ENCODE measurements around the gene ZNF668.
"Not testable (repeated sequence)": the region's sequence is repeated elsewhere in the genome, so short reads cannot be mapped to it uniquely, and the experiment has no call there.

Gene ZNF668

GRCh38 chr16:31055613-31056012 is 18.4 kb downstream of the ZNF668 start:
- no peak for DNase-seq (ENCODE audit: low spot score)

DNA sequence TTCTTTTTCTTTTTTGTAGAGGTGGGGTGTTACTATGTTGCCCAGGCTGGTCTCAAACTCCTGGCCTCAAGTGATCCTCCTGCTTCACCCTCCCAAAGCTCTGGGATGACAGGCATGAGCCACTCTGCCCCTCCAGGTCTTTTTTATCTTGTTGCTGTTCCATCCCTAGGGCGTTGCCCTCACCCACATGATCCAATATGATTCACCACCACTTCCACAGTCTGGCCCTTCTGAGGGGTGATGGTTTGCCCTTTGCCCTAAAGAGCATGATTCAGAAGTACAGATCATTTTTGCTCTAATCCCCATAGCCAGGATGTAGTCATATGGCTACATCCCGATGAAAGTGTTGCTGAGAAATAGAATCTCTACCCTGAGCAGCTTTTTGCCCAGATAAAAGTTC is 21.9 kb downstream of the ZNF668 start:
- DNase-seq (ENCODE audit: low spot score): no peak

GRCh38 chr16:31050280-31051030 is 23.6 kb downstream of the ZNF668 start:
- no peak for DNase-seq (ENCODE audit: low spot score)

DNA sequence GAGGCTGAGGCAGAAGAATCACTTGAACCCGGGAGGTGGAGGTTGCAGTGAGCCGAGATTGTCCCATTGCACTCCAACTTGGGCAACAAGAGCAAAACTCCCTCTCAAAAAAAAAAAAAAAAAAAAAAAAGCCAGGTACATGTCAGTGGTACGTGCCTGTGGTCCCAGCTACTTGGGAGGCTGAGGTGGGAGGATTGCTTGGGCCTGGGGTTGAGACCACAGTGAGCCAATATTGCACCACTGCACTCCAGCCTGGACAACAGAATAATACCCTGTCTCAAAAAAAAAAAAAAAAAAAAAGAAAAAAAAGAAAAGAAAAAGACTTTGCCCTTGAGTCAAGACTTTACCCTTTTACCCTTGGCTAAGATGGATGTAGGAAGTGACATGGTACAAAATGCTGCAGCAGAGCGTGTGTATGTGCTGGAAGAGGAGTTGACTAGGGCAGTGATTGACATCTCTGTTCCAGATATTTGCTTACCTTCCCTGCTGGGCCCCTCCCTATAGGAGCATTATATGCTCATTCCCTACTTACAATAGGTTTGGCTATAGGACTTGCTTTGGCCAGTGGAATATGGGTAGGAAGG is 30.1 kb downstream of the ZNF668 start:
- no peak for DNase-seq (ENCODE audit: low spot score)

GRCh38 chr16:31043352-31043751 is 30.7 kb downstream of the ZNF668 start:
- DNase-seq (ENCODE audit: low spot score): no peak

DNA sequence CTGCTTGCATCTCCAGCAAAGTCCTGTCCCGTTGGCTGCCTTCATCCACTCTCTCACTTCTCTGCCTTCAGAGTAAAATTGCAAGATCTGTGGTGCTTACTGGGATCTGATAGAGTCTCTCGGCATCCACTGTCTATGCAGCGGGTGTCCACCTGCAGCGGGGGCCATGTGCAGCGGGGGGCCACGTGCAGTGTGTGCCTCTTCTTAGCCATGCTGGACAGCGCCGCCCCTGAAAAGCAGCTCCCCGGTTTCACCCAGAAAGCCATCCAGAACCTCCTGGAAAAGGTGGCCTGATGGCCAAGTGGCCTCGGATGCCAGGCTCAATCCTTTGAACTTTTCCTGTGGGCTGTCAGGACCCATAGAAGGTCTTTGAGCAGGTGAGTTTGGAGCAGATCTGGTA is 31.2 kb downstream of the ZNF668 start:
- DNase-seq (ENCODE audit: low spot score): no peak

- no peak for DNase-seq (ENCODE audit: low spot score)
Observed at GRCh38 chr16:31038993-31039392, 35.0 kb downstream of the ZNF668 start.

GRCh38 chr16:31036691-31037090 is 37.3 kb downstream of the ZNF668 start:
- no peak for DNase-seq (ENCODE audit: low spot score)

DNA sequence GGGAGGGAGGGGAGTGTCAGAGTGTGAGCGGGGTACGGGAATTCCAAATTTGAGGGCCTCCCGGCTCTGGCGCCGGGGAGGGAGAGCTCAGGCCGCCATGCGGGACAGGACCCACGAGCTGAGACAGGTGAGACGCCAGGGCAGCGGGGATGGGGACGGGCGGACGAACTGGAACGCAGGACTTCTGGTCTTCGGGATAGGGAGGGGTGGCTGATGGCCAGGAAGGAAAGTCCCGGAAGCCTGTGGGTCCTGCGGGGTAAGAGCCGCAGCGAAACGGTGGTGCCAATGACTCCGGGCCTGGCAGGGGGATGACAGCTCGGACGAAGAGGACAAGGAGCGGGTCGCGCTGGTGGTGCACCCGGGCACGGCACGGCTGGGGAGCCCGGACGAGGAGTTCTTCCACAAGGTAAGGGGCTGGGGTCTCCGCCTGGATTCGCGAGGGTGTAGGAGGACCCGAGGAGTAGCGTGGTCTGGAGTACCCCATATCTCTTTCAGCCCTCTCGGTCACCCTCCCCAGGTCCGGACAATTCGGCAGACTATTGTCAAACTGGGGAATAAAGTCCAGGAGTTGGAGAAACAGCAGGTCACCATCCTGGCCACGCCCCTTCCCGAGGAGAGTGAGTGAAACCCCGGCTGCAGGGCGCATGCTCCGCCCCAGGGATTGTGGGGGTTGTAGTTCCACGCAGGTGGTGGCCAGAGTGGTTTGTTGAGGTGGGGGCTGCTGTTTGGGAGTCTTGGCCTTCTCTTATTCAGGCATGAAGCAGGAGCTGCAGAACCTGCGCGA is 40.1 kb downstream of the ZNF668 start:
- peak; percentile 88 for DNase-seq (ENCODE audit: low spot score)

GRCh38 chr16:31032736-31033708 is 41.0 kb downstream of the ZNF668 start, which contains the start of gene STX4:
STX4 (plus strand) TSS chr16:31033558; CDS start chr16:31033806, 248 bp downstream.
- peak; percentile 98 for DNase-seq (ENCODE audit: low spot score)

DNA sequence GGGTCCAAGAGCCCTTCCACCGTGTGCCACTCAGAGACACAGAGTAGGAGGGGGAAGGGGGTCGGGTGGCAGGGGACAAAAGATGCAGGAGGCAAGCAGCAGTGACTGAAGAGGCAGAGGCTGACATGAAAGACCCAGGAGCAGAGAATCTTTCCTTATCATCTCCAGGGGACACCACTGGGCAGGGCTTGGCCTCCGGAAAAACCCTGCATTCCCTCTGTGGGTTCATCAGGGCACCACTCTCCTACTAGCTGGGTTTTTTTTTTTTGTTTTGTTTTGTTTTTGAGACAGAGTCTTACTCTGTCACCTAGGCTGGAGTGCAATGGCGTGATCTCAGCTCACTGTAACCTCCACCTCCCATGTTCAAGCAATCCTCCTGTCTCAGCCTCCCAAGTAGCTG is 42.8 kb downstream of the ZNF668 start:
- no peak for DNase-seq (ENCODE audit: low spot score)

- DNase-seq (ENCODE audit: low spot score): no peak
Observed at GRCh38 chr16:31029272-31029671, 44.8 kb downstream of the ZNF668 start.

DNA sequence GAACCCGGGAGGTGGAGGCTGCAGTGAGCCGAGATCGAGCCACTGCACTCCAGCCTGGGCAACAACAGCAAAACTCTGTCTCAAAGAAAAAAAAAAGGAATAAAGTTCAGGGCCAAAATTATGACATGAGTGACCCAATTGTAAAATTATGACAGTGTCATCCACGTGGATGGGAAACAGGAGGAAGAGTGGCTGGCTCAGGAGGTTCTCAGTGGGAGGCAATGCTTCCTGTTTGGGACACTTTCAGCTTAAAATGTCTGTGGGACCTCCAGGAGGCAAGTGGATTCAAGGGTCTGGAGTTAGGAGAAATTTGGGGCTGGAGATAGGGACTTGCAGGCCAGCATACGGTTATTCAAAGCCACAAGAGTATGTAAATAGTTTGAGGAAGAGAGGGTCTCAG is 48.7 kb downstream of the ZNF668 start:
- DNase-seq (ENCODE audit: low spot score): no peak

DNA sequence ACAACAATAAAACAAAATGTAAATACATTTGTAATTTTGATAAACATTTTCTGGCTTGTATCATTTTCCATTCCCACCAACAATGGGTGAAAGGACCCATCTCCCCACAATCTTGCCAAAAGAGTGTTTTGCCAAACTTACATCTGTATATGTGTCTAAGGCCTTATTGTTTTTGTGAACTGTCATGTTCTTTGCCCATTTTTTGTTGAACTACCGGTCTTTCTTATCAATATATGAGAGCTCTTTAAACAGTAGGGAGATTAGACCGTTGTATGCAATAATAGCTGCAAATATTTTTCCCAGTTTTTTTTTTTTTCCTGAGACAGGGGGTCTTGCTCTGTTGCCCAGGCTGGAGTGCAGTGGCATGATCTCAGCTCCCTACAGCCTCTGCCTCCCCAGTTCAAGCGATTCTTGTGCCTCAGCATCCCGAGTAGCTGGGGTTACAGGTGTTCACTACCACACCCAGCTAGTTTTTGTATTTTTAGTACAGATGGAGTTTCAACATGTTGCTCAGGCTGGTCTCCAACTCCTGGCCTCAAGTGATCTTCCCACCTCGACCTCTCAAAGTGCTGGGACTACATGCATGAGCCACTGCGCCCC is 50.3 kb downstream of the ZNF668 start:
- DNase-seq (ENCODE audit: low spot score): no peak

DNA sequence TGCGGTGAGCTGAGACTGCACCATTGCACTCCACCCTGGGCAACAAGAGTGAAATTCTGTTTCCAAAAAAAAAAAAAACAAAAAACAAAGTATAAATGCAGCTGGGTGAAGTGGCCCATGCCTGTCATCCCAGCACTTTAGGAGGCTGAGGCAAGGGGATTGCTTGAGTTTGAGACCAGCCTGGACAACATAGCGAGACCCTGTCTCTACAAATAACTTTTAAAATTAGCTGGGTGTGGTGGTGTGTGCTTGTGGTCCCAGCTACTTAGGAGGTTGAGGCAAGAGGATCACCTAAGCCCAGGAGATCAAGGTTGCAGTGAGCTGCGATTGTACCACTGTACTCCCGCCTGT is 50.8 kb downstream of the ZNF668 start:
- DNase-seq (ENCODE audit: low spot score): no peak

GRCh38 chr16:31022544-31023251 is 51.3 kb downstream of the ZNF668 start:
- DNase-seq (ENCODE audit: low spot score): no peak

DNA sequence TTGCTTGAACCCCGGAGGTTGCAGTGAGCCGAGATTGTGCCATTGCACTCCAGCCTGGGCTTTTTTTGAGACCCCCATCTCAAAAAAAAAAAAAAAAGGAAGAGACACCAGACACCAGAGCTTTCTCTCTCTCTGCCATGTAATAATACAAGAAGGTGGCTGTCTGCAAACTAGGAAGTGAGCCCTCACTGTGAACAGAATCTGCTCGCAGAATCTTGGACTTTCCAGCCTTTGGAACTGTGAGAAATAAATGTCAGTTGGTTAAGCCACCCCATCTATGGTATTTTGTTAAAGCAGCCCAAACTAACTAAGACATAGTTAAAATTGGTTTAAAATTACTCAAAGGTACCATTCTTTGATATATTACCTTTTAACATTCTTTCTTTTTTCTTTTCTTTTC is 53.5 kb downstream of the ZNF668 start:
- no peak for DNase-seq (ENCODE audit: low spot score)

DNA sequence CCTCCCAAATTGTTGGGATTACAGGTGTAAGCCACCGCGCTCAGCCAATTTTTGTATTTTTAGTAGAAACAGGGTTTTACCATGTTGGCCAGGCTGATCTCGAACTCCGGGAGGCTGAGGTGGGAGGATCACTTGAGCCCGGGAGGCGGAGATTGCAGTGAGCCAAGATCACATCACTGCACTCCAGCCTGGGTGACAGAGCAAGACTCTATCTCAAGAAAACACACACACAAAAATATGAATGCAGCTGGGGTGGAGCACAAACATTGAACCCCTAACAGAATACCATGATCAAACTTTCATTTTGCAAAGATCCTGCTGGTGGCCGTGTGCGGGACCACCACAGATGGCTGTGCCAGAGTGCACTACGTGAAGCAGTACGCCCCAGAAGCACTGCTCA is 56.3 kb downstream of the ZNF668 start:
- not testable (repeated sequence) for DNase-seq (ENCODE audit: low spot score)

DNA sequence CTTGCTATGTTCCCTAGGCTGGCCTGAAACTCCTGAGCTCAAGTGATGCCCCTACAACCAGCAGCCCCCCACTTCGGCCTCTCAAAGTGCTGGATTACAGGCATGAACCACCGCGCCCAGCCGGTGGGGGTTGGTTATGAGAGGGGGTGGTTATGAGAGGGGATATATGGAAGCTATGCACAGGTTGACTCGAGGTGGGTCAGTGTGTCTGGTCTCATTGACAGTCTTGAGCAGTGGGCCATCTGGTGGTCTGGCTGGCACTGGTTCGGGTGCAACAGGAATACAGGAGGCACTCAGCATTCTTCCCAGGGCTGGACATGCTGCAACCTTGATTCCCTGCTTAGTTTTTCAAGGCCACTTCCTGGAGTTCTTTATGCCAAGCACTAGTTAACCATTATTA is 58.0 kb downstream of the ZNF668 start:
- DNase-seq (ENCODE audit: low spot score): no peak

GRCh38 chr16:31013292-31013691 is 60.7 kb downstream of the ZNF668 start:
- DNase-seq (ENCODE audit: low spot score): not testable (repeated sequence)

- DNase-seq (ENCODE audit: low spot score): not testable (repeated sequence)
Observed at GRCh38 chr16:31011815-31012214, 62.2 kb downstream of the ZNF668 start.

All from activated CD4-positive, alpha-beta T cell treated with anti-CD3 and anti-CD28 coated beads, Interleukin-2, Interleukin-4, amounts not matched to agents 100 ng/mL and 50 ng/mL, durations not matched to agents 16 hours and 8 hours (primary cell).